Right atrium auricular region (tissue), 2 donors: Measurements from ENCODE around the gene ZBTB8B. TPM values are rescaled to one million over a fixed set of nuclear protein-coding genes. Genes with fewer than 3 reads are reported as not detected.
A peak's percentile ranks its signal among the peaks of the same experiment; 100 is the strongest.

Source experiments
- DNase-seq: peaks from one replicate; pipeline ENCODE4 v3.0.0-alpha.2; 2019; ENCODE audit warnings: low spot score
- H3K27ac ChIP-seq, 2 donors: fragments of 200-600 bp; sonication (generic); 1 replicate in 1 of 2; 2 replicates in 1 of 2; pipeline ENCODE4 v1.5.1; 2016 to 2019
- H3K27me3 ChIP-seq, 2 donors: fragments of 200-600 bp; sonication (generic); one replicate each; pipeline versions ENCODE4 v1.5.1 to v1.6.0; 2017 to 2019
- H3K36me3 ChIP-seq: fragments of 200-600 bp; sonication (generic); one replicate; pipeline ENCODE4 v1.5.1; 2016
- H3K4me1 ChIP-seq, 2 donors: fragments of 200-600 bp; sonication (generic); one replicate each; pipeline versions ENCODE4 v1.5.1 to v1.6.0; 2017 to 2019
- H3K4me3 ChIP-seq, 2 donors: fragments of 200-600 bp; sonication (generic); 1 replicate in 1 of 2; 2 replicates in 1 of 2; pipeline ENCODE4 v1.5.1; 2017 to 2019; ENCODE audit warnings: mild to moderate bottlenecking in 1 of 2, moderate library complexity in 1 of 2
- H3K9me3 ChIP-seq, 2 donors: fragments of 200-600 bp; sonication (generic); one replicate each; pipeline ENCODE4 v1.5.1; 2019
- total RNA-seq, 2 donors: library from RNA; depleted of rRNA; stranded (reverse); fragments of >200 nt; gene quantifications; one replicate each; pipeline ENCODE4 v1.1.0, GENCODE V29; 2016
- TF ChIP-seq, protein P1 (sequence below), 2 donors: fragments of 200-600 bp; sonication (generic); IDR thresholded peaks; one replicate each; pipeline ENCODE4 v1.5.1; 2019; ENCODE audit warnings: antibody characterized with exemption in 2 of 2

Gene ZBTB8B
- under 1 TPM in 1 of 2 donors, not detected in 1; 0.04 TPM for total RNA-seq

- Histone ChIP-seq H3K27me3 (peaks cover 0 to 5% of the 10 kb centered on the region in 2 donors), H3K9me3 (peaks cover 0 to under 1% of the 10 kb centered on the region in 2 donors), H3K4me1 (peaks cover 0 to 17% of the 10 kb centered on the region in 2 donors), H3K4me3 (peak within 1 kb of the TSS; percentile 37 to 55), H3K36me3 (no peaks in the 10 kb centered on the region), H3K27ac (no peak within 1 kb of the TSS)
- DNase-seq: no peak
- TF ChIP-seq, protein P1, sequence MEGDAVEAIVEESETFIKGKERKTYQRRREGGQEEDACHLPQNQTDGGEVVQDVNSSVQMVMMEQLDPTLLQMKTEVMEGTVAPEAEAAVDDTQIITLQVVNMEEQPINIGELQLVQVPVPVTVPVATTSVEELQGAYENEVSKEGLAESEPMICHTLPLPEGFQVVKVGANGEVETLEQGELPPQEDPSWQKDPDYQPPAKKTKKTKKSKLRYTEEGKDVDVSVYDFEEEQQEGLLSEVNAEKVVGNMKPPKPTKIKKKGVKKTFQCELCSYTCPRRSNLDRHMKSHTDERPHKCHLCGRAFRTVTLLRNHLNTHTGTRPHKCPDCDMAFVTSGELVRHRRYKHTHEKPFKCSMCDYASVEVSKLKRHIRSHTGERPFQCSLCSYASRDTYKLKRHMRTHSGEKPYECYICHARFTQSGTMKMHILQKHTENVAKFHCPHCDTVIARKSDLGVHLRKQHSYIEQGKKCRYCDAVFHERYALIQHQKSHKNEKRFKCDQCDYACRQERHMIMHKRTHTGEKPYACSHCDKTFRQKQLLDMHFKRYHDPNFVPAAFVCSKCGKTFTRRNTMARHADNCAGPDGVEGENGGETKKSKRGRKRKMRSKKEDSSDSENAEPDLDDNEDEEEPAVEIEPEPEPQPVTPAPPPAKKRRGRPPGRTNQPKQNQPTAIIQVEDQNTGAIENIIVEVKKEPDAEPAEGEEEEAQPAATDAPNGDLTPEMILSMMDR (IDR thresholded peaks at IDR 0.05): peak in 1 of 2 donors; percentile 28
Measured at GRCh38 chr1:32464716-32465577, at the start of gene ZBTB8B. TSS of gene ZBTB8B (plus strand) at chr1:32465072. CDS start at chr1:32470625, 5,553 bp downstream.

- H3K27me3 ChIP-seq: no peaks in the 10 kb centered on the region
- TF ChIP-seq, protein P1 (IDR thresholded peaks at IDR 0.05): no peak
- no peak overlapping the region for H3K27ac ChIP-seq
Measured at GRCh38 chr1:32421775-32422174, 43.1 kb upstream of the ZBTB8B start.

DNA sequence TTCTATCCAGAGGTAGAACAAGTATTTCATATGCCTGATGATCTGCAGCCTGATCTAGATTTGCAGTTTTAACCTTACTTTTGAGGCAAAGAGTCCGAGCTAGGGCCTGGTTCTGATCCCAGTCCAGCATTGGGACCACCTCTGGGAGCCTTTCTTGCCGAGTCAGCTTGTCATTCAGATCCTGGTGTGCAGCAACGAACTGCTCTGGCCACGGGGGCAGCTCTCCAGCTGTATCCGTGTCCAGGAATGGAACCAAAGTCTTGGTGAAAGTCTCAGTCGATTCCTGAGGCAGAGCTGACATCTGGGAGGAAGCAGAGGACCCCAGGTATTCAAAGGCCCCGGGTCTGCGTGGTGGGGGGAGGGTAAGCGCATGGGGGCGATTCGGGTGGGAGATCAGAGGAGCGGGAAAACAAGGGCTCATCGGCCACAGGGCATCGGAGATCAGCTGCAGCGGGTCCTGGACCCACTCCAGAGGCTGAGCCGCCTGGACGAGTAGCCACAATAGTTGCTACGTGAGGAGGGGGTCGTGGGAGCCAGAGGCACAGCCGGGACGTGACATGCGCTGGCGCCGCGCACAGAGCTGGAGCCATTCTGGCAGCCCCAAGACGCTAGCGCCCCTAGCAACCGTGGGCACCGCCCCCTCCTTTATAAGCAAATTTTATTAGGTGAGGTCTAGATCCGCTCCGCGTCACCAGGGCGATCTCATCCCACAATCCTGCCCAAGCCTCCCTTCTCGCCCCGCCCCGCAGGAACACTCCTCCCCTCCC, 38.2 kb upstream of the ZBTB8B start:
- TF ChIP-seq, protein P1 (IDR thresholded peaks at IDR 0.05): no peak
- peak overlapping the region; percentile 22 to 45 for H3K4me3 ChIP-seq
- DNase-seq: no peak
- H3K4me1 ChIP-seq: peaks cover 0 to 9% of the 10 kb centered on the region in 2 donors
- H3K36me3 ChIP-seq: no peaks in the 10 kb centered on the region
- H3K9me3 ChIP-seq: no peaks in the 10 kb centered on the region
- H3K27me3 ChIP-seq: no peaks in the 10 kb centered on the region
- no peak overlapping the region for H3K27ac ChIP-seq

More at GRCh38 chr1:32421775-32422174, 43.1 kb upstream of the ZBTB8B start:
- Histone ChIP-seq H3K4me3 (no peak overlapping the region), H3K4me1 (peaks cover 0 to 6% of the 10 kb centered on the region in 2 donors), H3K36me3 (no peaks in the 10 kb centered on the region), H3K9me3 (peaks cover 0 to 16% of the 10 kb centered on the region in 2 donors)
- no peak for DNase-seq

GRCh38 chr1:32427264-32427963, 37.5 kb upstream of the ZBTB8B start:
- Histone ChIP-seq H3K36me3 (no peaks in the 10 kb centered on the region), H3K9me3 (no peaks in the 10 kb centered on the region), H3K4me1 (peaks cover 0 to 9% of the 10 kb centered on the region in 2 donors), H3K27me3 (no peaks in the 10 kb centered on the region), H3K4me3 (peak overlapping the region in 1 of 2 donors; percentile 45), H3K27ac (no peak overlapping the region)
- no peak for DNase-seq
- TF ChIP-seq, protein P1 (IDR thresholded peaks at IDR 0.05): no peak

DNA sequence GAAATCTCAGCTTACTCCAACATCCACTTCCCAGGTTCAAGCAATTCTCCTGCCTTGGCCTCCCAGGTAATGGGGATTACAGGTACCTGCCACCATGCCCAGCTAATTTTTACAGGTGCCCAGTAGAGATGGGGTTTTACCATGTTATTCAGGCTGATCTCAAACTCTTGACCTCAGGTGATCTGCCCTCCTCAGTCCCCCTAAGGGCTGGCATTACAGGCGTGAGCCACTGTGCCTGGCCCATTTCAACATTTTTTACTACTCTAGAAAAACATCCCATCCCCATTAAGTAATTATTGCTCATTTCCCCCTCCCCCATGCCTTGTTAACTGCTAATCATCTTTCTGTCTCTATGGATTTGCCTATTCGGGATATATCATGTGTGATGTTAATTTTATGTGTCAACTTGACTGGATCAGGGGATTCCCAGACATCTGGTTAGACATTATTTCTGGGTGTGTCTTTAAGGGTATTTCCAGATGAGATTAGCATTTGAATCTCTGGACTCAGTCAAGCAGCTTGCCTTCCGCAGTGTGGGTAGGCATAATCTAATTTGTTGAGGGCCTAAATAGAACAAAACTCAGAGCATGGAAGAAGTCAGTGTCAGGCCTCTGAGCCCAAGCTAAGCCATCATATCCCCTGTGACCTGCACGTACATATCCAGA, 33.0 kb upstream of the ZBTB8B start:
- H3K27ac ChIP-seq: no peak overlapping the region
- H3K4me1 ChIP-seq: peaks cover 0 to 2% of the 10 kb centered on the region in 2 donors
- no peak for DNase-seq
- TF ChIP-seq, protein P1 (IDR thresholded peaks at IDR 0.05): no peak
- no peaks in the 10 kb centered on the region for H3K27me3 ChIP-seq
- no peaks in the 10 kb centered on the region for H3K9me3 ChIP-seq
- no peaks in the 10 kb centered on the region for H3K36me3 ChIP-seq
- H3K4me3 ChIP-seq: no peak overlapping the region
